Pancreas (tissue), 10 donors: ENCODE results near the gene BRINP3. TPM values are rescaled to one million over a fixed set of nuclear protein-coding genes. Genes with fewer than 3 reads are reported as not detected.

Experiments
- ATAC-seq, 4 donors: fragments of 200-7000 bp; cut with Tn5 transposase; one replicate each; pipeline versions ENCODE4 v1.8.0 to v1.9.1; 2020; ENCODE audit warnings: mild to moderate bottlenecking in 4 of 4, moderate library complexity in 4 of 4
- DNase-seq, 6 donors: peaks; one replicate each; pipeline ENCODE4 v3.0.0-alpha.2; 2020
- FAIRE-seq: peaks from 2 replicates; lab custom pipeline; 2012; peaks lifted over from hg19 to GRCh38; lab: Jason Lieb, UNC
- H3K27ac ChIP-seq, 4 donors: fragments of 200-600 bp; sonication (generic); 1 replicate in 3 of 4; 2 replicates in 1 of 4; pipeline versions ENCODE4 v1.5.0 to v1.8.0; 2020
- H3K27me3 ChIP-seq, 4 donors: fragments of 200-600 bp; one replicate each; pipeline ENCODE4 v1.8.0; 2021
- H3K36me3 ChIP-seq, 3 donors: fragments of 200-600 bp; sonication (generic) in 1 of 3; one replicate each; pipeline versions ENCODE4 v1.5.0 to v1.8.0; 2020 to 2021
- H3K4me1 ChIP-seq, 3 donors: fragments of 200-600 bp; one replicate each; pipeline ENCODE4 v1.8.0; 2021
- H3K4me3 ChIP-seq, 4 donors: fragments of 200-600 bp; sonication (generic) in 2 of 4; one replicate each; pipeline versions ENCODE4 v1.5.0 to v1.8.0; 2020 to 2021
- H3K9me3 ChIP-seq, 4 donors: fragments of 200-600 bp; one replicate each; pipeline ENCODE4 v1.8.0; 2021
- WGBS, 2 donors: extraction: QIAGEN DNeasy Blood & Tissue Kit; methylation state at CpG; one replicate each; pipeline ENCODE4 v1.1.7; 2013; 5-methylcytosine and 5-hydroxymethylcytosine counted together
- intact Hi-C, 3 donors: fragments of 100-400 bp; cut with DNase I; formaldehyde crosslinking; loops; one replicate each; pipeline versions ENCODE4 v1.11.1 to v1.14.2; 2022
- polyA plus RNA-seq, 2 donors: library from polyadenylated mRNA; stranded (reverse); fragments of 200-250 nt; gene quantifications; one replicate each; pipeline ENCODE4 v1.2.3, GENCODE V29; 2013
- total RNA-seq, 6 donors: library from RNA; stranded (reverse); fragmentation: NEBNext Ultra II Directional in 4 of 6; extraction: Animal tissue kit (Norgen Biotek cat#: 25700) in 4 of 6; gene quantifications; one replicate each; pipeline versions ENCODE4 v1.2.1 to v1.2.4, GENCODE V29; 2021 to 2023
- TF ChIP-seq, protein P1 (sequence below), 4 donors: fragments of 200-600 bp; sonication (generic) in 3 of 4; IDR thresholded peaks; one replicate each; pipeline versions ENCODE4 v1.5.0 to v1.8.0; 2021; ENCODE audit warnings: antibody characterized with exemption in 4 of 4
- donor health status: healthy with polysubstance abuse.
- donor health status: DM: no; HTN: no; CAD: no; lungs with moderate emphysema.
- donor health status: DM: no; HTN: no; CAD: no.
- donor health status: control.
- donor health status: control.
- donor health status: Bipolar disorder and iron deficiency.
- donor health status: DM: yes; HTN: yes; CAD: no.
- donor health status: DM: no; HTN: no; CAD: no.
- donor health status: DM: no; HTN: no; CAD: no.
- donor health status: DM: yes; HTN: yes; CAD: no.

Gene BRINP3
- total and polyA plus RNA-seq, 8 donors = 0.24 to 0.42 TPM; not detected in 6

DNA sequence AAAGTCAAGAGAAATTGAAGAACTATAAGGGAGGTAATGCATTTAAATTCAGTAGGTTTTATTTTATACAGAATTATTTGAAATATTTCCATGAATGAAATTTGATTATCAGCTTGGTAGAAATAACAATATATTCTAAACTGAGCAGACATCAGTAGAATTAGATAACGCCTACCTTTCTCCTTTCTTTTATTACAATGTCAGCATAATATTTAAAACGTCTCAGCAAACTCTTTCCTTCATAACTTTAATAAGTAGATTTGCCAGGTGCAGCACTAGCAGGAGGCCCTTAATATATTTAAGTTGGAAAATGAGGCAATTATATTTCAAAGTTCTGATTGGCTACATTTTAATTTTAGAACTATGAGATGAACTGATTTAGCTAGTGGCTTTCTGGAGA is 298.8 kb downstream of the BRINP3 start:
- intact Hi-C loops = no loop called here
- no peak for FAIRE-seq
- TF ChIP-seq, protein P1, sequence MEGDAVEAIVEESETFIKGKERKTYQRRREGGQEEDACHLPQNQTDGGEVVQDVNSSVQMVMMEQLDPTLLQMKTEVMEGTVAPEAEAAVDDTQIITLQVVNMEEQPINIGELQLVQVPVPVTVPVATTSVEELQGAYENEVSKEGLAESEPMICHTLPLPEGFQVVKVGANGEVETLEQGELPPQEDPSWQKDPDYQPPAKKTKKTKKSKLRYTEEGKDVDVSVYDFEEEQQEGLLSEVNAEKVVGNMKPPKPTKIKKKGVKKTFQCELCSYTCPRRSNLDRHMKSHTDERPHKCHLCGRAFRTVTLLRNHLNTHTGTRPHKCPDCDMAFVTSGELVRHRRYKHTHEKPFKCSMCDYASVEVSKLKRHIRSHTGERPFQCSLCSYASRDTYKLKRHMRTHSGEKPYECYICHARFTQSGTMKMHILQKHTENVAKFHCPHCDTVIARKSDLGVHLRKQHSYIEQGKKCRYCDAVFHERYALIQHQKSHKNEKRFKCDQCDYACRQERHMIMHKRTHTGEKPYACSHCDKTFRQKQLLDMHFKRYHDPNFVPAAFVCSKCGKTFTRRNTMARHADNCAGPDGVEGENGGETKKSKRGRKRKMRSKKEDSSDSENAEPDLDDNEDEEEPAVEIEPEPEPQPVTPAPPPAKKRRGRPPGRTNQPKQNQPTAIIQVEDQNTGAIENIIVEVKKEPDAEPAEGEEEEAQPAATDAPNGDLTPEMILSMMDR (IDR thresholded peaks at IDR 0.05) = no peak
- no peak for DNase-seq
- 57 to 69% methylated on average over 2 of the region's 2 CpGs for WGBS, 2 donors
- Histone ChIP-seq H3K27ac (no peak overlapping the region), H3K27me3 (no peaks in the 10 kb centered on the region), H3K9me3 (no peaks in the 10 kb centered on the region), H3K36me3 (no peaks in the 10 kb centered on the region), H3K4me3 (no peak overlapping the region), H3K4me1 (no peaks in the 10 kb centered on the region)
- ATAC-seq = no peak

DNA sequence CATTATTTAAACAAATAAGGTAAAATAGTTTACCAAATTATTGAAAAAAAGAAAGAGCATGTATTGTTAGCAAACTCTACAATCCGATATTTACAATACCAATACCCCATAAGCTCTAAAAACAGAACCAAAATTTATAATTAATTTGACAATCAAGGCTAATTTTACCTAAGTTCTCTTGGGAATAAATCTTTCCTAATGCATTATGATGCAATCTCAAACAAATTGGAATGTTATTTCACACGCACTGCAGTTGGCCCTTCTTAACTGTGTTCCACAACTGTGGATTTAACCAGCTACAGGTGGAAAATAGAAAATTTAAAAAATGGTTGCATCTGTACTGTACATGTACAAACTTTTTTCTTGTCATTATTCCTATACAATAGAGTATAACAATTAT is 300.1 kb downstream of the BRINP3 start:
- Histone ChIP-seq H3K27me3 (no peaks in the 10 kb centered on the region), H3K9me3 (no peaks in the 10 kb centered on the region), H3K27ac (no peak overlapping the region), H3K4me1 (no peaks in the 10 kb centered on the region), H3K4me3 (no peak overlapping the region), H3K36me3 (no peaks in the 10 kb centered on the region)
- TF ChIP-seq, protein P1 (IDR thresholded peaks at IDR 0.05) = no peak
- no peak for FAIRE-seq
- DNase-seq = no peak
- 76 to 81% methylated on average over 2 of the region's 2 CpGs for WGBS, 2 donors
- intact Hi-C loops = no loop called here
- ATAC-seq = no peak

- Histone ChIP-seq H3K4me3 (no peak overlapping the region), H3K4me1 (no peaks in the 10 kb centered on the region), H3K27me3 (no peaks in the 10 kb centered on the region), H3K27ac (no peak overlapping the region), H3K9me3 (no peaks in the 10 kb centered on the region), H3K36me3 (no peaks in the 10 kb centered on the region)
- DNase-seq = no peak
- FAIRE-seq = no peak
- intact Hi-C loops = no loop called here
- TF ChIP-seq, protein P1 (IDR thresholded peaks at IDR 0.05) = no peak
- no peak for ATAC-seq
These were observed 300.9 kb downstream of the BRINP3 start for GRCh38 chr1:190176776-190177175.

DNA sequence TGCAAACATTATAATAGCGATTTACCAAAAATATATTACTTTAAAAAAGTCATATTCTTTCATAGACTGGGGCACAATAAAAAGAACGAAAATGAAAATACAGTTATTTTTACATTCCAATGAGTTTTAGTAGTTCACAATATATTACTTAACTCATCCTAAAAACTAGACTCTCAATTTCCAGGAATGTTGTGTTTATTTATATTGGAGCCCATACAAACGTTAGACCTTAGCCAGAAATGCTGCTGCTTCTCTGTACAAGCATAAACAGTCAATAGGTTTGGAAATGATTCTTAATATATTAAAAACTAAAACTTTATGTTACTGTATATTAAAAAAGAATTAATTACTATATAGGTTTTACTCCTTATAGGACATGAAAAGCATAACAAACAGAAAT is 302.3 kb downstream of the BRINP3 start:
- no peak for FAIRE-seq
- TF ChIP-seq, protein P1 (IDR thresholded peaks at IDR 0.05) = no peak

DNA sequence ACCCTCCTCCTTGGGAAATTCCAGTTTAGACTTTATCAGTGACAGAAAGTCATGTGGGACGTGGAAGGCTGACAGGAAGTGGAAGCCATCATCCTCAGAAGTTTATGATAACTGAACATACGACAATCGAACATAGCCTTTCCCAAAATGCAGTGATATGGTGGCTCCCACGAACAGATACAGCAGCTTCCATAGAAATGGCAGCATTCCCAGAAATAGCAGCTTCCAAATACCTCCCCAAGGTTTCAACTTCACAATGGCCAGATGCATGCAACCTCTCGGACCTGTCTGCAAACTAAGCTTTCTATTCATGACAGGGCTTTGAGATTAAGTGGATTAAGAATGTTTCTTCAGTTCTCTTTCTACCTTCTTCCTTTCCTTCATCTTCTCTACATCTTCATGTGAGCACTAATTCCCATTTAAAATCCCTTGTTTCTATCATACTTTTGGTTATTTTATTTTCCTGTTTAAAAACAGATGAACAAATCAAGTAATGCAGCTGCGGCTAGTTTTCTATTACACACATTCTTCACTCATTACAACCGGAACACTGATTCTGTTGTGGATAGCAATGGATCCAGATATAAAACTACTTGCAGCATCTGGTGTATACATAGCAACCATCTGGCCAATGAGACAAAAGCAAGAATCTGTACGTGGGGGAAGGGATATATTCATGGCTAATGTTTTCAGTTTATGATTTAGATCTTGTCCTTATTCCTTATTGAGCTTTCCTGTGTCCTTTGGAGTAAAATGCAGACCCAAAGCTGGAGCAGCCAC is 304.8 kb downstream of the BRINP3 start:
- intact Hi-C loops = no loop called here
- no peak for ATAC-seq
- Histone ChIP-seq H3K27me3 (no peaks in the 10 kb centered on the region), H3K4me3 (no peak overlapping the region), H3K9me3 (no peaks in the 10 kb centered on the region), H3K4me1 (no peaks in the 10 kb centered on the region), H3K36me3 (no peaks in the 10 kb centered on the region), H3K27ac (no peak overlapping the region)
- 57 to 59% methylated on average over 8 of the region's 8 CpGs for WGBS, 2 donors
- no peak for DNase-seq
- TF ChIP-seq, protein P1 (IDR thresholded peaks at IDR 0.05) = no peak
- no peak for FAIRE-seq

More for the DNA sequence above, 302.3 kb downstream of the BRINP3 start:
- no peak overlapping the region for H3K27ac ChIP-seq
- ATAC-seq = no peak
- no peak for DNase-seq
- H3K27me3 ChIP-seq = no peaks in the 10 kb centered on the region
- H3K4me1 ChIP-seq = no peaks in the 10 kb centered on the region
- H3K4me3 ChIP-seq = no peak overlapping the region
- no peaks in the 10 kb centered on the region for H3K9me3 ChIP-seq
- intact Hi-C loops = no loop called here
- H3K36me3 ChIP-seq = no peaks in the 10 kb centered on the region
- WGBS, 2 donors = 56 to 69% methylated on average over 3 of the region's 3 CpGs
